ENCODE measurements around the gene MKRN2OS.

MKRN2OS gene

DNA sequence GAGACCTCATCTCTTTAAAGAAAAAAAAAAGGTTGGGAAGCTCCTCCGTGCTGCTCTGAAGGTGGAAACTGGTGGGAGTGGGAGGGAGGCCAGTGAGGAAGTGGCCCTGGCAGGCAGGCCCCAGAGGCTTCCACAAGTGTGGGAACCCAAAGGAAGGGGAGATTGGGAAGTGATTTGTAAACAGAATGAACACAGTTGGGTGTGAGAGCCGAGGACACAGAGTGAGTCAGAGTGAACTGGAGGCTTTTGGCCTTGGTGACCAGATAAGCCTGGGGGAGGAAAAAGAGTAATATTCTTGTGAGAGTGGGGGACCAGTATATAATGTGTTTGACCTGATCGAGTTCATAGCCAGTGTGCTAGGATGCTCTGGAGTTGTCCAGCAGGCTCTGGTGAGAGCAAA is 34.6 kb upstream of the MKRN2OS start:
- TF ChIP-seq, protein P1, sequence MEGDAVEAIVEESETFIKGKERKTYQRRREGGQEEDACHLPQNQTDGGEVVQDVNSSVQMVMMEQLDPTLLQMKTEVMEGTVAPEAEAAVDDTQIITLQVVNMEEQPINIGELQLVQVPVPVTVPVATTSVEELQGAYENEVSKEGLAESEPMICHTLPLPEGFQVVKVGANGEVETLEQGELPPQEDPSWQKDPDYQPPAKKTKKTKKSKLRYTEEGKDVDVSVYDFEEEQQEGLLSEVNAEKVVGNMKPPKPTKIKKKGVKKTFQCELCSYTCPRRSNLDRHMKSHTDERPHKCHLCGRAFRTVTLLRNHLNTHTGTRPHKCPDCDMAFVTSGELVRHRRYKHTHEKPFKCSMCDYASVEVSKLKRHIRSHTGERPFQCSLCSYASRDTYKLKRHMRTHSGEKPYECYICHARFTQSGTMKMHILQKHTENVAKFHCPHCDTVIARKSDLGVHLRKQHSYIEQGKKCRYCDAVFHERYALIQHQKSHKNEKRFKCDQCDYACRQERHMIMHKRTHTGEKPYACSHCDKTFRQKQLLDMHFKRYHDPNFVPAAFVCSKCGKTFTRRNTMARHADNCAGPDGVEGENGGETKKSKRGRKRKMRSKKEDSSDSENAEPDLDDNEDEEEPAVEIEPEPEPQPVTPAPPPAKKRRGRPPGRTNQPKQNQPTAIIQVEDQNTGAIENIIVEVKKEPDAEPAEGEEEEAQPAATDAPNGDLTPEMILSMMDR (conservative IDR thresholded peaks at IDR 0.05; ENCODE audit: low read depth, low read length), result no peak
- no peak overlapping the region for H3K4me2 ChIP-seq
- H2AFZ ChIP-seq (ENCODE audit: low read depth), result no peak overlapping the region
- no peaks in the 10 kb centered on the region for H4K20me1 ChIP-seq (ENCODE audit: insufficient read depth)
- no peak overlapping the region for H3K27ac ChIP-seq
- H3K36me3 ChIP-seq (ENCODE audit: insufficient read depth), result no peaks in the 10 kb centered on the region
- no peak overlapping the region for H3K4me3 ChIP-seq (IDR thresholded peaks at IDR 0.05; ENCODE audit: insufficient read depth, low read depth, low read length)
- no peaks in the 10 kb centered on the region for H3K79me2 ChIP-seq (ENCODE audit: insufficient read depth, low read depth)
- H3K4me1 ChIP-seq (ENCODE audit: low read depth, poor library complexity, severe bottlenecking), result no peaks in the 10 kb centered on the region
- H3K27me3 ChIP-seq (ENCODE audit: insufficient read depth, low read depth), result no peaks in the 10 kb centered on the region
- H3K9ac ChIP-seq, result no peak overlapping the region

DNA sequence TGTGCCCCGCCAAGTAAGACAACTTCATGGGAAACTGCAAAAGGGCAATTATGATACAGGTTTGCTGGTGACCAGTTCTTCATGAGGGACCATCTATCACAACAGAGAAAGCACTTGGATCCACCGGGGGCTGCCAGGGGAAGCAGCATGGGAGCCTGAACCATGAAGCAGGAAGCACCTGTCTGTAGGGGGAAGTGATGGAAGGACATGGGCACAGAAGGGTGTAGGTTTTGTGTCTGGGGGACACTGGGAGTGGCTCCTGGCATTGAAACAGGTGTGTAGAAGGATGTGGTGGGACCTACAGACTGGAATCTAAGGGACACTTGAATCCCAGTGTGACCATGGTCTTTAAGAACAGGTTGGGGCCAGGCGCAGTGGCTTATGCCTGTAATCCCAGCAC is 34.2 kb upstream of the MKRN2OS start:
- Histone ChIP-seq H3K4me1 (ENCODE audit: low read depth, poor library complexity, severe bottlenecking) (no peaks in the 10 kb centered on the region), H2AFZ (ENCODE audit: low read depth) (no peak overlapping the region), H4K20me1 (ENCODE audit: insufficient read depth) (no peaks in the 10 kb centered on the region), H3K27ac (no peak overlapping the region), H3K79me2 (ENCODE audit: insufficient read depth, low read depth) (no peaks in the 10 kb centered on the region), H3K9ac (no peak overlapping the region), H3K36me3 (ENCODE audit: insufficient read depth) (no peaks in the 10 kb centered on the region), H3K4me2 (no peak overlapping the region), H3K27me3 (ENCODE audit: insufficient read depth, low read depth) (no peaks in the 10 kb centered on the region), H3K4me3 (IDR thresholded peaks at IDR 0.05; ENCODE audit: insufficient read depth, low read depth, low read length) (no peak overlapping the region)
- TF ChIP-seq, protein P1 (conservative IDR thresholded peaks at IDR 0.05; ENCODE audit: low read depth, low read length), result no peak

DNA sequence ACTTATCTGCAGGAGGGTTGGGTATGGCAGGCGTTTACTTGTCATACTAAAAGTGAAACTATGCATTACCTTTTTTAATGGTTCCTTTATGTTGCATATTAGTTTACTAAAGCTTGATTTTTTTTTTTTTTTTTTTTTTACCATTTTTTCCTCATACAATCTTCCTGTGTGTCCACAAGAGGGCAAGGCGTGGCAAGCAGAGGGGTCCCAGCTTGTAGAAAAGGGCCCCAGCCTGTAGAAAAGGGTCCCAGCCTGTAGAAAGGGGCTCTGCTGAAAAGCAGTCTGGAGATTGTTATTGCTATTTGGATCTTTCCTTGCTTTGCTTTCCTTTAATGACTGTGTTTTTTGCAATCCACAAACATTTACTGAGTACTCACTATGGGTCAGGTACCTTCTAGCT is 33.4 kb upstream of the MKRN2OS start:
- Histone ChIP-seq H3K4me3 (IDR thresholded peaks at IDR 0.05; ENCODE audit: insufficient read depth, low read depth, low read length) (no peak overlapping the region), H3K79me2 (ENCODE audit: insufficient read depth, low read depth) (no peaks in the 10 kb centered on the region), H3K36me3 (ENCODE audit: insufficient read depth) (no peaks in the 10 kb centered on the region), H3K27me3 (ENCODE audit: insufficient read depth, low read depth) (no peaks in the 10 kb centered on the region), H3K4me2 (no peak overlapping the region), H4K20me1 (ENCODE audit: insufficient read depth) (no peaks in the 10 kb centered on the region), H2AFZ (ENCODE audit: low read depth) (no peak overlapping the region), H3K9ac (no peak overlapping the region), H3K27ac (no peak overlapping the region), H3K4me1 (ENCODE audit: low read depth, poor library complexity, severe bottlenecking) (no peaks in the 10 kb centered on the region)
- TF ChIP-seq, protein P1 (conservative IDR thresholded peaks at IDR 0.05; ENCODE audit: low read depth, low read length), result no peak

DNA sequence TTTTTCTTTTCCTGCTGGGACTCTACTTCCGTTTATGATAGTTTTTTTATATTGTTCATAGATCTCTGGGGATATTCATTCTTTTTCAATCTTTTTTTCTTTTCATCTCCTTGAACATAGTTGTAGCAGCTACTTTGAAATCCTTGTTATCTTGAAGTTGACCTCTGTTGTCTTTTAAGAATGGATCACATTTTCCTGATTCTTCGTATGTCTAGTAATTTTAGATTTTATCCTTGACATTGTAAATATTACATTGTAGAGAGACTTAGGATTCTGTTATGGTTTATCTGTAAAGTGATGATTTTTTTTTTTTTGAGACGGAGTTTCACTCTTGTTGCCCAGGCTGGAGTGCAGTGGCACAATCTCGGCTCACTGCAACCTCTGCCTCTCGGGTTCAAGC is 32.1 kb upstream of the MKRN2OS start:
- Histone ChIP-seq H3K4me2 (no peak overlapping the region), H3K4me1 (ENCODE audit: low read depth, poor library complexity, severe bottlenecking) (no peaks in the 10 kb centered on the region), H2AFZ (ENCODE audit: low read depth) (no peak overlapping the region), H4K20me1 (ENCODE audit: insufficient read depth) (no peaks in the 10 kb centered on the region), H3K36me3 (ENCODE audit: insufficient read depth) (no peaks in the 10 kb centered on the region), H3K79me2 (ENCODE audit: insufficient read depth, low read depth) (no peaks in the 10 kb centered on the region), H3K27ac (no peak overlapping the region), H3K9ac (no peak overlapping the region), H3K4me3 (IDR thresholded peaks at IDR 0.05; ENCODE audit: insufficient read depth, low read depth, low read length) (no peak overlapping the region), H3K27me3 (ENCODE audit: insufficient read depth, low read depth) (no peaks in the 10 kb centered on the region)
- TF ChIP-seq, protein P1 (conservative IDR thresholded peaks at IDR 0.05; ENCODE audit: low read depth, low read length), result no peak

DNA sequence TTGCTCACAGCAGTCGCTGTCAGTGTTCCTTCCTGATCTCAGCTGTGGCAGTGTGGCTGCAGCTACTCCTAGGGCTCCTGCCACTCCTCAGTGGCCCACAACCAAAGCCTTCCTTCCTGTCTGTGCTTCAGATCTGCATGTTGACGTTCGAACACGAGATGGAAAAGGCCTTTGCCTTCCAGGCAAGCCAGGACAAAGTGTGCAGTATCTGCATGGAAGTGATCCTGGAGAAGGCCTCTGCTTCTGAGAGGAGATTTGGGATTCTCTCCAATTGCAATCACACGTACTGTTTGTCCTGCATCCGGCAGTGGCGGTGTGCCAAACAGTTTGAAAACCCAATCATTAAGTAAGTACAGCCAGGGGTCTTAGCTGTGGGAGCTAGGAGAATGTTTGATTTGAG is 29.4 kb upstream of the MKRN2OS start:
- H3K36me3 ChIP-seq (ENCODE audit: insufficient read depth), result no peaks in the 10 kb centered on the region

More for the DNA sequence above, 29.4 kb upstream of the MKRN2OS start:
- Histone ChIP-seq H4K20me1 (ENCODE audit: insufficient read depth) (no peaks in the 10 kb centered on the region), H3K79me2 (ENCODE audit: insufficient read depth, low read depth) (no peaks in the 10 kb centered on the region), H3K27me3 (ENCODE audit: insufficient read depth, low read depth) (no peaks in the 10 kb centered on the region), H3K4me3 (IDR thresholded peaks at IDR 0.05; ENCODE audit: insufficient read depth, low read depth, low read length) (no peak overlapping the region), H3K27ac (no peak overlapping the region), H2AFZ (ENCODE audit: low read depth) (no peak overlapping the region), H3K4me2 (no peak overlapping the region), H3K9ac (no peak overlapping the region), H3K4me1 (ENCODE audit: low read depth, poor library complexity, severe bottlenecking) (no peaks in the 10 kb centered on the region)
- TF ChIP-seq, protein P1 (conservative IDR thresholded peaks at IDR 0.05; ENCODE audit: low read depth, low read length), result no peak
